Activated CD4-positive, alpha-beta T cell treated with anti-CD3 and anti-CD28 coated beads, Interleukin-2, amount 50 U/mL, for 1 hour (primary cell): ENCODE data around the gene NCBP3.

Source experiments
- DNase-seq: peaks from one replicate; pipeline ENCODE4 v3.0.0-alpha.2; 2020

NCBP3 gene

DNA sequence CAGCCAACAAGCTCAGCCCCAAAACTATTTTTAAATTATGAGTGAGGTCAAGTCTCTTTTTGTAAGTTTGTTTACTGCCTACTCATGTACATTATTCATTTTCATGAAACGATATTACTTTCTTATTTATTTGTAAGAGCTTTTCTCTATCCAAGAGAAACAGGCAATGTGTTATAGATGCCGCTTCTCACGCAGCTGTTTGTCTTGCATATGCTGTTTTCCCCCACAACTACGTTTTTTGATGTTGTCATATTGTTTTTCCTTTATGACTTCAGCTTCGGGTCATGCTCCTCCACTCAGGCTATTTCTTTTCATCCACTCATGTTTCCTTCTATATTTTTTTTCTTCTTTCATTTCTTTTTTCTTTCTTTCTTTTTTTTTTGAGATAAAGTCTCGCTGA is 65.1 kb downstream of the NCBP3 start:
- DNase-seq, result no peak

DNA sequence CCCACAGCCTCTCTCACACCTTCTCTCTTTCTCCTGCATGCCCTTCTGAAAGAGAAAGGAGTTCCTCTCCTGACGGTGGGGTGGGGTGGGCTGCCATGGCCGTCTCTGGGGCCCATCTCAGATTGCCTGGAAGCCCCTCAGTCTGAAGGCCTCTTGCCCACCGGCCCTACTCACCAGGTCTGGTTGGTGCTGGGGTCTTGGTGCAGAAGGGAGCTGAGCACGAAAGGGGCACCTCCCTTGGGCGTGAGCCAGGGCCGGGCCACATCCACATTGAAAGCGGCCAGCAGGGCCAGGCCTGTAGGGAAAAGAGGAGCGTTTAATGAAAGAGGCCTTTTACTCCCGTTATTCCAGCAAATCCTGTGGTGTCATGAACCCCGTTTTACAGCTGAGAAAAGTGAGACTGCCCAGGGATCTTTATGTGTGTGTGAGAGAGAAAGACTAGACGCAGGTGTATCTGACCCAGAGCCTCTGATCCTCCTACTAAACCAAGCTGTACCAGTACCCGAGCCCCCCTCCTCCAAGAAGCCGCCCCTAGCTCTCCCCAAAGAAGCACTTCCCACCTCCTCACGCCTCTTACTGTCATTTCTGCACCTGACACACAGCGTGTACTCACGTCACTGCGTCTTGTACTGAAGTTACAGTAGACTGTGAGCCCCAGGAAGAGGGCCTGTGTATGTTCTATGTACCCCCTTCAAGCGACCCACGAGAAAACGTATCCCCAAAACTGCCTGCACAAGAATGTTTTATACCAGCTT is 68.5 kb downstream of the NCBP3 start:
- no peak for DNase-seq

DNA sequence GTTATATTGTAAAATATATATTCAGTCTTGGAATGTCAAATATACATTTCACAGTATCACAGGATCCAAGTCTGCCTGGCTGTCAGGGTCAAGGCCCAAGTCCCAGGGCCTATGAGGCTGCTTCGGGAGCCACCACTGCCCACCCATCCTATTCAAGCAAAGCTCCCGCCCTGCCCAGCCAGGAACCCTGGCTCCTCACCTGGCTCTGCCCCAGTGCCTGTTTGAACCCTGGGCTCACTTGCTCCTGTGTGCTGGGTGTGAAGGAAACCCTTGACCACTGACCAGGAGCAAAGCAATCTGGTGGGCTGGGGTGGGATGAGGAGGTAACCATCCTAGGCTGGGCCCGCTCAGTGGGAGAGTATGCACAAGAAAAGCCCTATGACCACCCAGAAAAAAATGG is 72.1 kb downstream of the NCBP3 start:
- DNase-seq, result no peak

DNA sequence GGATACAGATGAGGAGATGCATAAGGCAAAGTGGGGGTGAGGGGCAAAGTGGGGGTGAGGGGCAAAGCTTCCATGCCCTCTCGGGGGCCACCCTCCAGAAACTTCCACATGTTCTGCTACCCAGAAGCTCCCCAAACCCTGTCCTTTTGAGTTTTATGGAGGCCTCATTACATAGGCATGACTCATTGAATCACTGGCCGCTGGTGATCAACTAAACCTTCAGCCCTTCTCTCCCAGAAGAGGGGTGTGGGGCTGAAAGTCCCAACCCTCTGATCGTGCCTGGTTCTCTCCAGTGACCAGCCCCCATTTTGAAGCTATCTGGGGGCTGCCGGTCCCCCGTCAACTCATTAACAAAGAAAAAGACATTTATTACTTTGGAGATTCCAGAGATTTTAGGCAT is 72.5 kb downstream of the NCBP3 start:
- no peak for DNase-seq

DNA sequence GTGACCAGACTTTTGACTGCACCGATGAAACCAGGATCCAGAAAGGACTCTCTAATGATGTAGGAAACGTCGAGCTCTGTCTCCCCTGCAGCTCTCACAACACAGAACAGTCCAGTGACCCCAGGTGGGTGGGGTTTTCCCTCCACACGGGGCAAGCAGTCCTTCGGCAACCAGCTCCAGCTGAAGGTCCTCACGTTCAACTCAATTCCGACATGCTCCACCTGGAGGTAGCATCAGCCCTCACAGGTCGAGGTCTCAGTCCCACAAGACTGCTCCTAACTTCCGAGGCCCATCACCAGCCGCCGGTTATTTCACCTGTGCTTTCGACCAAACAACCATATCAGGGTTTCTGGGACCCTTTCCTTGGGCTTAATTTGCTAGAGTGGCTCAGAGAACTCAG is 73.3 kb downstream of the NCBP3 start:
- DNase-seq, result no peak

DNA sequence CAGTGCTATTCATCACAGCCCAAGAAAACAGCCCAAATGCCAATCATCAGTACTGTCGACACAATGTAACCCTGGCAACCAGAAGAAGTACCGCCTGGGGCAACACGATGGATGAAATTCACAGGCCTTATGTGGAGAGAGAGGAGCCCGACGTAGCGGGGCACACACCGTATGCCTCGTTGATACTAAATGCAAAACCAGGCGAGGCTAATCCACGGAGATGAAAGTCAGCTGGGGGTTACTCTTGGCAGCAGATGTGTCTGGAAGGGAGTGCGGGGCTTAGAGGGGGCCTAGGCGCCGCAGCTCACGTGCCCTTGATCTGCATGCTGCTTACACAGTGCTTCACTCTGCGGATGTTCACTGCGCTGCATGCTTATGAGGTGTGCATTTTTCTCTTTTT is 74.9 kb downstream of the NCBP3 start:
- DNase-seq, result no peak

DNA sequence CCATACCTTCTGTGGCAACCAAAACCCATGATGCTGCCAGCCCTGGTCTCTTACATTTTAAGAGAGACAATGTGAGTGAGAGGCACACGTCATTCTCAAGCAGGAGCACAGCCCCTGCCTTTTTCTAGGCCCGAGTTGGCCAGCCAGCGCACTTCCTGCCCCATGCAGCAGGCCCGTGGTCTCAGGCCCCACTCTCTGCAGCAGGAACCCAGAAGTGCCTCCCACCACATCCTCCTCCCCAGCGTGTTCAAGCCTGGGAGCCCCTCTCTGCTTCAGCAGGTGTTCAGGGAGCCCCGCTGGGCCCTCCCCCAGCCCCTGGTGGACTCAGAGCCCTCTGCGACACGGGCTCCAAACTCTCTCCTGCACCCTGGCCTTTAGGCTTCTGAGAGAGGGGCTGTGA is 75.6 kb downstream of the NCBP3 start:
- no peak for DNase-seq

DNA sequence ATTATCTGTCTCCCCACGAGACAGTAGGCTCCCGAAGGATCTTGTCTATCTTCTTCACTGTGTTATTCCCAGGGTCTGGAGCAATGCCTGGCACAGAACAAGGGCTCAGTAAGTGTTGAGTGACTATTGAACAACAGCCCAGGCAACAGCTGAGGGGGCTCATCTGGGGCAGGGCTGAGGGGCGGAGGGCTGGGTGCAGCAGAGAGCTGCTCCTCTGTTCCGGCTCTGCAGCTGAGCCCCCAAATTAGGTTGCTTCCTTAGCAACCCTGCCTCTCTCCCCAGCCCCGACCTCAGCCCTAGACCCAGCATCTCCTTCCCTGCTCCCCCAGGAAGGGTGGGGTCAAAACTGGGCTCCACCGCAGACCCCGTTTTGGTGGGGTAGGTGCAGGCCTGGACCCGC is 77.3 kb downstream of the NCBP3 start:
- no peak for DNase-seq

DNA sequence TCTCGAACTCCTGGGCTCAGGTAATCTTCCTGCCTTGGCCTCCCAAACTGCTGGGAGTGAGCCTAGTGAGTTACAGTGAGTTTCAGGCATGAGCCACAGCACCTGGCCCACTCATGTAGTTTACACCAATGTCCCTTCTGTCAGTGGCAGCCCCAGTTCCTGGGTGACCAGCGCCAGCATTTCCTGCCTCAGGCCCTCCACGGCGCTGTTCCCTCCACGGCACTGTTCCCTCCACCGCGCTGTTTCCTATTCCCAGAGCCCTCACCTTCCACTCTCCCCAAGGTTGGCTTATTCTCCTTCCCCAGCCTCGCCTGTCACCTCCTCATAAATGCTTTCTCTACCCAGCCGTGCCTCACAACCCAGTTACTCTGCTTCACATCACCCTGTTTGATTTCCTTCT is 77.7 kb downstream of the NCBP3 start:
- DNase-seq, result no peak

DNA sequence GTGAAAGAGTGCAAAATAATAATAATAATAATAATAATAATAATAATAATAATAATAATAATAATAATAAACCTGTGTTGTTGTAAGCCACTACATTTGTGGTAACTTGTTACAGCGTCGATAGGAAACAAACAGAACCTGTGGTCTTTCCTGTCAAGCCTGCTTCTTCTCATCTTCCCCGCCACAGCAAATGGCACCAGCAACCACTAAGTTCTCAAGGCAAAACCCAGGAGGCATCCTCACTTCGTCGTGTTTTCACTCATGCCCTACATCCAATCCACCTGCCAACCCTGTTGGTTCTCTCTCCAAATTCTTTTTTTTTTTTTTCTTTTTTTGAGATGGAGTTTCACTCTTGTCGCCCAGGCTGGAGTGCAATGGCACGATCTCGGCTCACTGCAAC is 79.3 kb downstream of the NCBP3 start:
- DNase-seq, result no peak

DNA sequence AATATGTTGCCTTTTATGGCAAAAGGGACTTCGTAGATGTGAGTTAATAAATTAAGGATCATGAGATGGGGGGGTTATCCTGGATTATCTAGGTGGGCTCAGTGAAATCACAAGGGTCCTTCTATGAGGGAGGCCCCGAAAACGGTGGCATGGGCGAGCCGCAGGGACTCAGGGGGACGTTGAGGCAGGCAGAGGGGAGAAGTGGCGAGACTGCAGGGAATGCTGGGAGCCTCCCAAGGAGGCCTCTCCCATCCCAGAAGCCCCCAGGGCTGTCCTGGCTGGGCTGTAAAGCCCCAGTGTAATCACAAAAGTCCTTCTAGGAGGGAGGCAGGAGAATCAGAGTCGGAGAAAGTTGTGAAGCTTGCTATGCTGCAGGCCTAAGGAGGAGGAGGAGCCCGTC is 80.1 kb downstream of the NCBP3 start:
- no peak for DNase-seq

DNA sequence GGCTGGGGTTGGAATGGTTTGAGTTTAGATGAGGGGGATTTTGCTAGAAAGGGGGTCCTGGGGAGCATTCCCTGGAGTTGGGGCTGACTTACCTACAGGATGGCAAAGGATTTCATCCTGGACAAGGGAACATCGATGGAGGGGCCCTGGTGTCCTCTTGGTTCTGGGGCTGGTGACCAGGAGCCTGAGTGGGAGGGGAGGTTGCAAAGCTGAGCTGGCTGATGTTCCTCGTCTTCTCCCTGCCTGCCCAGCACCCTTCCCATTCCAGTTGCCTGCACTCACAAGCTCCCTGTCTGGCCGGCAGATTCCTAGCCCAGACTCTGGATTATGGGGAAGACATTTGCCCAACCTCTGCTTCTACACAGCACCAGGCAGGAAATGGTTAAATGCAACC is 82.3 kb downstream of the NCBP3 start:
- DNase-seq, result no peak

DNA sequence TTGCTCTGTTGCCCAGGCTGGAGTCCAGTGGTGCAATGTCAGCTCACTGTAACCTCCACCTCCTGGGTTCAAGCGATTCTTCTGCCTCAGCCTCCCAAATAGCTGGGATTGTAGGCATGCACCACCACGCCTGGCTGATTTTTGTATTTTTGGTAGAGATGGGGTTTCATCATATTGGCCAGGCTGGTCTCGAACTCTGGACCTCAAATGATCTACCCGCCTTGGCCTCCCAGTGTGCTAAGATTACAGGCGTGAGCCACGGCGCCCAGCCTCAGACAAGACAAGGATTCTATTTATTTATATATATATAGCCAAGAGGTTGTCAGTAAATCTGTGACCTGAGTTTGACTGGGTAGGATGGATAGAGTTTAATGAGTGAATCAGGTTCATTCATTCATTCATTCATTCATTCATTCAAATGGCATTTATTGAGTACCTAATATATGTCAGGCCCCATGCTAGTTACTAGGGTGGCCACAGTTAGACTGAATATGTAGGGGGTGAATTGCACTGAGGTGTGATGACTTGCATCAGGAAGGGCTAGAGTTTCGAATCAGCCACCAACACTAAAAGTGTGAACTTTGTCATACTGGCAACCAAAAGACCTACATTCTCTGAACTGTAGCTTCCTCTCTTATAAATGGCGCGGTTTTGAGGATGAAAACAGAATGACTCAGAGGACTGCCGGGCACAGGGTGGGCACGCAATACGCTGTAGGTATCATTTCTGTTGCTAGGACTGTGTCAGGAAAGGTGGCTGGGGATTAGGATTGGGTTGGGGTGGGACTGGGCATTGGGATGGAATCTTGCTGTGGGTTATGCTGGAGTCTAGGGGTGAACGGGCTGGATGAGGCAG is 82.9 kb downstream of the NCBP3 start:
- no peak for DNase-seq

DNA sequence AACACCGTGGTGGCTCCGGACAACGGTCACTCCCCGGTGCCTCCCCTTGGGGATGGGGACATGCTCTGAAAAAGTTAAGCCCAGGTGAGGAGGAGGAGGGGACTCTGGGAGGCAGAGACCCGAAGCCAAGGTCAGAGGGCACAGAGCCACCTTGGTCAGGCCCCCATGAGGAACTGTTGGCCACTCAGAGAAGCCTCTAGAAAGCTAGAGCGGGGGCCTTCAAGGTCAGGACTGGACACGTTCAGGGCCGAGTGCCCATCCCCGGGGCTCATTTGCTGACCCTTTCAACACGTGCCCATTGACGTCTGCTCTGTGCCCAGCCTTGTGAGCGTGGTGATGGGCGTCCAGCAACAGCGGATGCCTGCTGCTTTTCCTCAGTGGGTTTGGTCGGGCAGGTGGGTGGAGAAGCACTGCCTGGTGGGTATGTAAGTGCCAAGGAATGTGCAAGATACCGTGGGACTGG is 84.1 kb downstream of the NCBP3 start:
- DNase-seq, result no peak

DNA sequence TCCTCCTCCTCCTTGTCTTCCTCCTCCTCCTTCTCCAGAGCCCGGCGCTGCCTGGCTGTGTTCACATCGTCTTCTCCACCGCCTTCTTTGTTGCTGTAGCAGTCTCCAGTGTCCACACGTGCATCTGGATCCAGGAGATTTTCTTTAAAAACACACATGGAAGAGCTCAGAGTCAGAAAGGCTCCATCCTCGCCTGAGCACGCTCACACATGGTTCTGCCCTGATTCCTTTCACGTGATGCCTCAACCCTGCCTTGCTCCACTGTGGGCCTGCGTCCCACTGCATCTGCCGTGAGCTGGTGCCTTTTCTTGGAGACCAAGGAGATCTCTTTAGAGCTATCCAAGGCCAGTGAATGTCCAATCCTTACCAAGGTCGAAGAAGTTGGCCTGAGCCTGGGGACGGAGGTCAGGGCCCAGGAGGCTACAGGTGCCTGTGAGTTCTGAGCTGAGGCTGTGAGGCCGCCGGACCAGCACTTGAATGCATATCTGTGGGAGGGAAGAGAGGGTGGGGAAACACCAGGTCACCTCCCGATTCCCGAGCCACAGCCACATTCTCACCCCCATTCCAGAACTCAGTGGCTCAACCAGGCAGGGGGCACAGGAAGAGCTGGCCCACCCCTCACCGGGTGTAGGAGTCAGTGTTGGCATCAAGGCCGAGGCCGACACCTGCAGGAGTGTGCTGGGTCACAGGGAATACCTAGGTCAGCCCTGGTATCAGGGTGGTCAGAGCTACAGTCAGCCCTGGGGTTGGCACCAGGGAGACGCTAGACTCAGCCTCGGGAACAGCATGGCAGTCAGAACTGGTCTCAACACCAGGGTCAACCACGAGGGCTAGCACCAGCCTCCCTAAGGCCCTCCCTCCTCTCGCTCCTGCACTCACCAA is 84.8 kb downstream of the NCBP3 start:
- no peak for DNase-seq

DNA sequence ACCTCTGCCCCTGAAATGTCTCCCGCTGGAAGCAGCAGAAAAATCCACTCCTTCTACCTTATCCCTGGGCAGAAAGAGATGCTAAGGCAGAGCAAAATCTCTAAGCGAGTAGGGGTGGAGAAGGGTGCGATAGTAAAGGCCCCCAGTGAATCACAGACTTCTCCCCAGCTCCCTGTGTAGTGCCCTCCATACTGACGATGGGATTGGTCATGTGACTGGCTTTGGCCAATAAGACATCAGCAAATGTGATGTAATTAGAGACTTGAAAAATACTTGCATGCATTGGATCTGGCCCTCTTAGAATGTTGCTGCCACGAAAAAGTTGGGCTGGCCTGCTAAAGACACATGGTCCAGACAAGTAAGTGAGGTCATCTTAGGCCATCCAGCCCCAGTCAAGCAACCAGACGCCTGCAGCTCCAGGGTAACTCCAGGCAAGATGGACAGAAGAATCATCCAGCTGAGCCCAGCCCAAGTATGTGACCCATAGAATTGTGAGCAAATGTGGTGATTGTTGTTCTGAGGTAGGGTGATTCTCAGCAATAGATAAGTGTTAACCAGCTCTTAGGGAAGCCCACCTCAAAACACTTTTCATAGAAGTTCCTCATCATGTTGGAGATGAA is 86.3 kb downstream of the NCBP3 start:
- DNase-seq, result no peak

DNA sequence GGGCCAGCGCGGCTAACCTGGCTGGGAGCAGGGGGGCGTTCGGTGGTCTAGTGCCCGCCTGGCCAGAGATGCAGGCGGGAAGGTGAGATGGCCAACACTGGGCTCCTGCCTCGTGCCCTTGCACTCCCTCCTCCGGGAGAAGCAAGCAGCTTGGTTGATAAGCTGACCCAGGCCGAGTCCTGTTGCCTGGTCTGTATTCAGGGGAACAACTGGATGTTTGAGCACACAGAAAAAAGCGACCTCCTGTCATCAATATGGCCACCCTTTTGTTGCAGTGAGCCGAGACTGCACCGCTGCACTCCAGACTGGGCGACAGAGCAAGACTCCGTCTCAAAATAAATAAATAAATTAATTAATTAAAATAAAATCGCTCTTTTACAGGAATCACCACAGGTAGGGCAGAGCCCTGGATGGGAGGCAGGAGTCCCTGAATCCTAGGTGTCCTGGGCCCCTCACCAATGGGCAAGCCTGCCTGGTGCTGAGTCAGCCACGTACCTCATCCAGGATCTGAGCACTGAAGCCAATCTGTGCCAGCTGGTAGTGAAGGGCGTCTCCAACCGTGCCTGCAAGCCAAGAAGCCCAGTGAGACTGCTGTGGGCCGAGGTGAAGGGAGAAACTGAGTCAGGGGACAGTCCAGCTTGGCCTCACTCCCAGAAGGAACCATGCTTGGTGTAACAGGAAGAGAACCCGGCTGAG is 90.6 kb downstream of the NCBP3 start:
- no peak for DNase-seq

DNA sequence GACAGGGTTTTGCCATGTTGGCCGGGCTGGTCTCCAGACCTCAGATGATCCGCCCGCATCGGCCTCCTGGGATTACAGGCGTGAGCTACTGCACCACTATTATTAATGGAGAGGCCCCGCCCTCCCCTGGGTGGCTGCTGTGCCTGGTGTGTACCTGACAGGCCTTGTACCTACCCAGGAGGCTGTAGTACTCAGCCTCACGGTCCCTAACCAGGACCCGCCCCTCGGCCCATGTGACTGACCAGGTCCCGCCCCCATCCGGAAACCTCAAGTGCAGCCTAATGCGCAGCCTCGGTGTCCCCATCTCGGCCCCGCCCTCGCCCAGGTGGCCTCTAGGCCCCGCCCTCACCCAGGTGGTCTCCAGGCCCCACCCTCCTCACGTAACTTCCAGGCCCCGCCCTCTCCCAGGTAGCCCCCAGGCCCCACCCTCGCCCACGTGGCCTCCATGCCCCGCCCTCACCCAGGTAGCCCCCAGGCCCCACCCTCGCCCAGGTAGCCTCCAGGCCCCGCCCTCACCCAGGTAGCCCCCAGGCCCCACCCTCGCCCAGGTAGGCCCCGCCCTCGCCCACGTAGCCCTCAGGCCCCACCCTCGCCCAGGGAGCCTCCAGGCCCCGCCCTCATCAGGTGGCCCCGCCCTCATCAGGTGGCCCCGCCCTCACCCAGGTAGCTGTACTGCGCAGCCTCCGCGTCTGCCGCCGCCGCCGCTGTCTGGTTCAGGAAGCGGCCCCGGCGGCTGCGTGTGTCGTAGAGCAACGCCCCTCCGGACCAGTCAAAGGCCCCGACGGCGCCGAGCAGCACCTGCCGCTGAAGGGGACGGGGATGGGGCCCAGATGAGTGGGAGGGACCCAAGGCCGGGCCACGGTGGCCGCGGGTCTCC is 91.3 kb downstream of the NCBP3 start:
- peak; percentile 85 for DNase-seq

DNA sequence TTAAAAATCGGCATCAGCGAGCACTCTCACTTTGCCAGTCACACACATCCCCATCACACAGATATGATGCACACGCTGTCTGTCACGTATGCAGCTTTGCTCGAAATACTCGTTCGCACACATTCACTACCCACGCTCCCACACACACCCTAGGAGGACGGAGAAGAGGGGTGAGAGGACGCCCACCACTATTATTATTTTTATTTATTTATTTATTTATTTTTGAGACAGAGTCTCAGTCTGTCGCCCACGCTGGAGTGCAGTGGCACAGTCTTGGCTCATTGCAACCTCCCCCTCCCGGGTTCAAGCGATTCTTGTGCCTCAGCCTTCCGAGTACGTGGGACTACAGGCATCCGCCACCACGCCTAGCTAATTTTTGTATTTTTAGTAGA is 92.0 kb downstream of the NCBP3 start:
- DNase-seq, result no peak

DNA sequence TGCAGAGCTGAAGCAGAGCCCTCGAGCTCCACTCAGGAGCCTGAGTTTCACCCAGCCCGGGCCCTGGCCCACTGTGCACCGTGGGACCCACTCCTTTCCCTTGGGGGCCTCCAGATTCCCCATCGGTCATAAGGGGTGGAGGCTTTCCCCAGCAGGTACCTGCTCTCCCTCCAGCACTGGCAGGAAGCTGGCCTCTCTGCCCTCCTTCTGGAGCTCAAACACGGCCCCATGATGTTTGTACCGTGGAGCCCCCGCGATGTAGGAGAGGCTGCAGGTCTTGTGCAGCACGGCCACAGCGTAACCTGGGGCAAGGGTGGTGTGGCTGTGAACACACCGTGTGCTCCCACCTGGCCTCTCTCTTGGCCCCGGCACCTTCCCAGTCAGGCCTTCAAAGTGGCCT is 92.4 kb downstream of the NCBP3 start:
- no peak for DNase-seq
